HG03342 (cell line): ENCODE measurements around the gene GRPR.

Source experiments
- ATAC-seq: cut with Tn5 transposase; IDR thresholded peaks from one replicate; pipeline ENCODE4 v1.9.1; 2021; ENCODE audit warnings: mild to moderate bottlenecking, moderate library complexity; ENCODE audit not compliant: unreplicated experiment

Gene GRPR

DNA sequence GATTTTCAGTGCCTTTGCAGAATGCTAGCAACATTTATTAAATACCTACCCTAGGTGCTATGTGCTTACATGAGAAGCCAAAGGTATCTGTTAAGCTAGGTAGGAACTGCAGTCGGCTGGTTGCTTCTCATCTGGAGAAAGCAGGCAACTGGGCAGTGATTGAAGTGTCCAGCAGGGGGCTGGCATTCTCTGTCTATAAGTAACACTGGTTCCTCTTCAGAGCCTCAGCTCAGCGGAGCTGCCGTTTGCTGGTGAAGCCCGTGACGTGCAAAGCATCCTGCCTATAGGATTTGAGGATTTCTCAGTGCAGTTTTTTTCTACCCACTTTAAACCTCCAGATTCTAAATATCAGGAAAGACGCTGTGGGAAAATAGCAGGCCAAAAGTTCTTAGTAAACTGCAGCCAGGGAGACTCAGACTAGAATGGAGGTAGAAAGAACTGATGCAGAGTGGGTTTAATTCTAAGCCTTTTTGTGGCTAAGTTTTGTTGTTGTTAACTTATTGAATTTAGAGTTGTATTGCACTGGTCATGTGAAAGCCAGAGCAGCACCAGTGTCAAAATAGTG, at the start of gene GRPR:
TSS of gene GRPR (plus strand) at position 344 of the 565 bp plus-strand sequence. CDS start 389 bp downstream, outside the sequence.
- ATAC-seq, result peak; percentile 56

DNA sequence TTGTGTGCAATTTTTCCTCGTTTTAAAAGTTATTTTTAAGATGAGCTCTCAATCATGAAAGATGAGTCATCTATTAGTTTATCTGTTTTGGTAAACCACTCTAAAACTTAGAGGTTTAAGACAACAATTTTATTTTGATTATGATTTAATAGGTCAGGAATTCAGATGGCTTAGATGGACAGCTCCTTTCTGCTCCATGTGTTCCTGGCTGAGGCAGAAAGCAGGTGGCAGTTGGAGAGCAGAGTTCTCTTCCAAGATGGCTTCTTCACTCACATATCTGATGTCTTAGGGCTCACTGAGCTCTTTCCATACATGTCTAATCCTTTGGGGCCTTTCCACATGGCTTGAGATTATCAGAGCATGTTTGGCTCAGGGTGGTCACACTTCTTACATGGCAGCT, 48.3 kb upstream of the GRPR start:
- ATAC-seq, result no peak

DNA sequence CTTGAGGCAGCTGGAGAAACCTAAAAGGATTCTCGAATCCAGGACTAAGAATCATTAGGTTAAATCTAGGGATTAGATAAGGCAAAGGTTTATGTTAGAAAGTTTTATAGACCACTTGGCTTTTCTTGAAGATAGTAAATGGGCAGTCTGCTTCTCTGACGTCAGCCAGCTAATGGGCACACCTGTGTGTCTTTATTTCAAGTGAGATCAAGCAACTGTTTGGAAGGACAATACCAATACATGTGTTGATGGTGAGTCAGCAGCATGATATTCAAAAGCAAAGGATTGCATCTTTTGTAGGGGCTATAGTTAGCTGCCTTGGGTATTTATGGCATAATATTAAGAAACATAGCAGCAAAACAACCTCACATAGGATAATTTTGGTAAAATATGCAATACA, 46.5 kb upstream of the GRPR start:
- ATAC-seq, result no peak

DNA sequence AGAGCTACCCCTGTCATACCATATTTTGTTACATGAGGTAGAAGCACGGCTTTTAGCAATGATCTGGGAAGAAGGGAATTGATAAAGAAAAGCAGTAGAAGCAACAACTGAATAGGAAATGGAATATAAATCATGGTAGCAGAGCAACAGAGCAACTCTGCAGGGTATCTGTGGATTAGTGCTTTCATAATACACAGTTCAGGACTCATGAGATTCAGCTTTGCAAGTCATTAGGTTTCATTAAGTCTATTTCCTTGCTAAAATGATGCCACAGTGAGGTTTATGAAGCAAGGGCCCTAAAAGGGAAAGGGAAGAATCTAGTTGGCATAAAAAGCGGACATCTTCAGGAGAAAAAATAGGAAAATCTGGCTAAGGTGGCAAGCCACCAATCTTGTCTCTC, 45.6 kb upstream of the GRPR start:
- no peak for ATAC-seq

DNA sequence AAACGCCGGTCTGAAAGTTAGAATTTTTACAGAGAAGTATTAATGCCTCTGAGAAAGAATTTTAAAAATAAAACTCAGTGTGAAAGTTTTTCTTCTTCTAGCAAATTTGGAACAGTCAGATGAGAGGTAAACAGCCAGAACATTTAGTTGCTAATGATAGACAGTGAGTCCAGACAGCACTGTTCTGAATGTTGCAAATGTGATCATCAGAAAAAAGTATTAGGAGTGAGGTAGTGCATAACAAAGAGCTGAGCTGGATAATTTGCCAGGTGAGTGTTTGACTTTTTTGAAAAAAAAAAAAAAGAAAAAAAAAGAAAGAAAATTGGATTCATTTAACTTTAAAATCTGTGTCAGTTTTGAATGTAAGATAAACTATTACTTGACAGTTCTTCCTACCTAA, 42.0 kb upstream of the GRPR start:
- ATAC-seq, result no peak

DNA sequence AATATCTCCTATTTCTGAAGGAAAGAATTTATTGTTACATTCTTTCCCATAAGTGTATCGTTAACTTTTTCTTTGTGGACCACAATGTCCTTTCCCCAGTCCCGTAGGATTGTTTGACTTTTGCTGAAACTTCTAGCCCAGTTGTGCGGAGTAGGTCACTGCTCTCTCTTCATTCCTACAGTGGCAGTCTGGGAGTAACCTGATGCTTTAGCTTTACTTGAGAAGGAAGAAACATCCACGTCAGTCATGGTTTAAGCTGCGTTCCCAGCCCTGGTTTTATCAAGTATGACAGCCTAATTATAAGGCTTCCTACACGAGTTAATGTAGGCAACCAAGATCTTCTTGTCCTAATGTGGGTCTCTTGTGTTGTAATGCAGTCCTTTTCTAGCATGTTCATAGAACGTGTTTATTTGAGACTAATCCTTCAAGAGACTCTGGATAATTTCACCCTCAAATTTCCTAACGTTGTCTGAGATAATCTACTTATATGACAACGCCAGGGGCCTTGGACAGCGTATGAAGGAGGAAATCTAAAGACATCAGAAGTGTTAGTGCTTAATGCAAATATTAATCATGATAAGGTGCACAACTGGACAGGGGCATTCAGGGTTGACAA, 40.8 kb upstream of the GRPR start:
- no peak for ATAC-seq

DNA sequence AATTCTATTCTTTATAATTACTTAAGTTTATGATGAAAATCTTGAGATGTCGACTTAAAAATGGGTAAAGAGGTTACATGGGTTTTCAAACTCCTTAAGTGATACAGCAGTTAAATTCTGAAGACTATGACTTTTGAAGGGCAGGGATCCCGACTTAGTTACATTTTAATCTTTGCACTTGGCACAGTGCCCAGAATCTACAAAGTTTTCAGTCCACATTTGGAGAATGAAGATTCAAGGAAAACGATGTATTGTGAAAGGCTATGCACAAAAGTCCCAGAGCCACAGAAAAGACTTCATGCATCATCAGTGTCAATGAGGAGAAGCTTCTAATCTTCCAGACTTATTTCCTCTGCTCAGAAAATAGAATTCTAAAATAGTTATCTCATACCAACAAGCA, 36.3 kb upstream of the GRPR start:
- no peak for ATAC-seq

DNA sequence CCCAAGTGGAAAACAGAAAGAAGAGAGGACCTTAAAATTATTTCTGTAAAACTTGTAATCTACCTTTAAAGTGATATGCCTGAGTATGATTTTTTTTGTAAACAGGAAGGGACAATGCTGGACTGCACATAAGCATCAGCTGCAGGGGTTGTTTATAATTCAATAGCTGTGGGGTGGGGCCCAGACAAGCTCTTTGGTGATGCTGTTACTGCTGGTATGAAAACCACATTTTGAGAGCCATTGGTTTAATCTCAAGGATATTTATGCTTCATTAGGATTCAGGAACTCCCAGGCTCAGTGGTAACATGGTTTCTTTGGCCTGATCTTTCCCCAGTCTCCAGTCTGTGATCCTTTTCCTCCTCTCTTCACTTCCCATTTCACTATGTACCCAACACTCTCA, 34.3 kb upstream of the GRPR start:
- no peak for ATAC-seq

DNA sequence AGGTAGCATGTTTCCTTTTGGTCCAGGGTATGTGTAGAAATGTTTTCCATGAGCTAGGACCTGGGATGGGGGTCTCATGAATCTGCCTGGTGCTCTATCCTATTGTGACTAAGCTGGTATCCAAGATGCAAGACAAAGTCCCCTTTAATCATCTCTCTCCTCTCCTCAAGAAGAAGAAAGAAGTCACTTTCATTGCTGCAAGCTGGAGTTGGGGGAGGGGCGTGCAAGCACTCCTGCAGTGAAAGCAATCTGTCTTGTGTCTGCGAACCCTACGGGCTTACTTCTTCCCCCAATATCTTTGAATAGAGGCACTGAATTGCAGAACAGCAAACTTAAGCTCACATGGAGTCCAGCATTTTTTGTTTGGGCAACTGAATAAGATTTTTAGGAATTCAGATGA, 27.2 kb upstream of the GRPR start:
- no peak for ATAC-seq

DNA sequence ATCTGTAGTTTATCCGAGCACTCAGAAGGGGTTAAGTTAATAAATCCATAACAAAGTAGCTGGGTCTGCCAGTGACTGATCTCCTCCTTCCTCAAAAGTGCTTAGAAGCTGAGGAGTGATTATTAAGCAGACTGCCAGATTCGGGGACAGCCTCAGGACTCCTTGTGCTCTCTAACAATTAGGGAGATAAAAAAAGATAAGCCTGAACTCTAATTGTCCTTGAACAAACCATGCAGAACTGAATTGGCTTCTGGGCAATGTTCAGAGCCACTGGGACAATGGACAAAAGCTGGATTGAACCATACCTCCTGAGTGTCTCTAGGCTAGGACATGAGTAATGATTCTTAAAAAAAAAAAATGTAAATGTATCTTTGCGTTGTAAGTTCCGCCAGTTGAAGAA, 22.7 kb upstream of the GRPR start:
- ATAC-seq, result no peak

DNA sequence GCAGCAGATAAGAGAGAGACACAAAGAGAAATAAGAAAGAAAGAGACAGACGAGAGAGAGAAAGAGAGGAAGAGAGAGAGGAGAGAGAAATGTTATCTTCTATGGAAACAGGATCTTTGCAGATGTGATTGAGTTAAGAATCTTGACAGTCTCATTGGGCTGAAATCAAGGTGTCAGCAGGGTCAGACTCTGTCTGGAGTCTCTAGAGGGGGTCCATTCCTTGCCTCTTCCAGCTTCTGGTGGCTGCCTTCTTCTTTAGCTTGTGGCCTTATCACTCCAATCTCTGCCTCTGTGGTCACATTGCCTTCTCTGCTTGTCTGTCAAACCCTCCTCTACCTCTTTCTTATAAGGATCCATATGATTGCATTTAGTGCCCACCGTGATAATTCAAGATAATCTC, 21.8 kb upstream of the GRPR start:
- ATAC-seq, result no peak

DNA sequence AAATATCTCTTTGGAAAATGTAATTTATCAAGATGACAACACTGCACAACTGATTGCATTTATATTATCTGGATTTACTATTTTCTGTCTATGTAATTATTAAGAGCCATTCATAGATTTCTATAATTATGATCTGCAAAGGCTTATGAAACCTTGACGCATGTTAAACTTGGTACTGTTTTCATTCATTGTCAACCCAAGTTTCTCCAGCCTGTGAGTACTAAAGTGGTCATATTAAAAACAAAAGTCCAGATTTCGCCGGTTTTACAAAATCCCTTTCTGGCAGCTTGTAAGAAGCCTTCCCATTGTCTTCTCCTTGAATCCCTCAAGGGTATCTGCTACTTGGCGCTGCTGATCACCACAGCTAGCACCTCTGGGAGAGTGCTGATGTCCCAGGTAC, 19.7 kb upstream of the GRPR start:
- no peak for ATAC-seq

DNA sequence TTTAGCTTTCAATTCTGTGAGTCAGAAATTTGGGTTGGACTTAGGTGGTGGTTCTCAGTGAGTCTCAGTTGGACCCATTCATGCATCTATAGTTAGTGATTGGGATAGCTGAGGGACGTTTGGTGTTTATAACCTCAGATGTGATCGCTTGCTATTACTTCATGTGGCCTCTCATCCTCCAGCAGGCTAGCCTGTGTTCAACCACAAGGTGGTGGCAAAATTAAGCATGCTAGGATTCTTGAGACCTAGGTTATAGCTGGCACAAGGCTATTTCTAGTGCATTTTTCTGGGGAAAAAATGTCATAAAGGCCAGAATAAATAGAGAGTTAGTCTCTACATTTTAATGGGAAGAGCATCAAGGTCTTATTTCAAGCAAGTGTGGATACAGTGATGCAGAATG, 10.9 kb upstream of the GRPR start:
- ATAC-seq, result no peak

DNA sequence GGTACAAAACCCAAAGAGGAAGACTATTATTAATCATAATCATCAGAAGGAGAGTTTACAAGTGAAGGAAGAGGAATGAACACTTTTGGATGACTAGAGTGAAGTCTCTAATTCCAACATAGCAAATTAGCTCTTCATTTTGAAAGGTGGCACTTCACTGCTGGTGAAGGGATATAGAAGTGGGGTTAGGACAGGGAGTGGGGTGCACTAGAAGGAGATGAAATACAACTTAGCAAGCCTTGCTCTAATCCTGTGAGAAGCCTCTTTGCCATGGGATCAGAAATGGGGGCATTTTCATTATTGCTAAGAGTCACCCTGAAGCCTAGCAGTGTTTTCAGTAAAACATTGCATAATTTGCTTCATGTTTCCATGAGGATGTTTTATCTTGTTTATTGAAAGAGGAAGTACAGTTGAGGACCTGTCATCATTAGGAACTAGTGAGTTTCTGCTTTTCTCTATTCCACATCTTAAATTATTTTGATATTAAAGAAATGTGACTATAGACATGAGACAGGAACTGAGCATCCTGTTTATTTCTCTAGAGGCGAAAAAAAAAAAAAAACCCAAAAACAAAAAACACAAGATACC, 9.3 kb upstream of the GRPR start:
- ATAC-seq, result peak; percentile 49

DNA sequence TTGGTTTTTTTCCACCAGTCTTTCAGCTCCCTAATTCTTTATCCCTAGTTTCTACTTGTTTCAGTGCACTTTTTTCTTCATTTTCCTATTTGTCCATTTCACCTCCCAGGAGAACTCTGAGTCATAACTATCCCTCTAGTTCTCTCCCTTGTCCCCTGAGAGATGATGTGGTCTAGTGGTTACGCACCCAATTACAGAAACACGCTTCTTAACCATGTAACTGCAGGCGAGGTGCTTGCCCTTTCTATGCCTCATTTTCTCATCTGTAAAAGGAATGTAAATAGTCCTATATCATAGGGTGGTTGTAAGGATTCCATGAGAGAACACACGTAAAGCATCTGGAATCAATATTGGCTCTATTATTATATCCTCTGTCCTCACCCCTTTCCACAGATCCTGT, 8.8 kb upstream of the GRPR start:
- ATAC-seq, result no peak

DNA sequence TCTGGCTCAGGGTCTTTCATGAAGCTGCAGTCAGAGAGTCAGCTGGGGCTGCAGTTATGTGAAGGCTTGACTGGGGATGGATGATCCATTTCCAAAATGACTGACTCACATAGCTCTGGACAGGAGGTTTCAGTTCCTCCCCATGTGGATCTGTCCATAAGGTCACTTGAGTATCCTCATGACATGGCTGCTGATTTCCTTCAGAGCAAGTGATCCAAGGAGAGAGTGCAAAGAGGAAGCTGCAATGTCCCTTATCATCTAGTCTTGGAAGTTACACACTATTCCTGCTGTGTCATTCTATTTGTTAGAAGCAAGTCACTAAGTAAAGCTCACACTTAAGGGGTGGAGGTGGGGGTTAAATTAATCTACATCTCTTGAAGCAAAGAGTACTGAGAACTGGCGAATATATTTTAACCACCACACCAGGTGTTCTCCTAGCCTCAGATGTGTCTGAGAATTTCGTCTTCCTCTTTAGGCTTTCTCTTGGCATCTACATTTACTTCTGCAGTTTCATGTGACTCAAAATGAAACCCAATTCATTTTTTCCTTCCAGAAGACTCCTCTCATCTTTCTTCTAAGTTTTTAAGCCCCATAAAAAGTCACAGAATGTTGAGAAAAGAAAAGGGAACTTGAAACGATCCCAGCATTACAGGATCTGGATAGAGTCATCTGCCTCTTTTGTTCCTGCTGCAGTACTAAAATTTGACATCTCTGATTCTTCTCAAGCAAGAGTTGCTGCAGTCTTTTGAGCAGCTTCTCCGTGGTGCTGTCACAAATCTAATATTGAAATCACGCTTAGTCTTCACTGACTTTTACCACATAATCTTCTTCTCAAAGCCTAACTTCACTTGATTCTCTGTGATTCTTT, 3.8 kb upstream of the GRPR start:
- peak; percentile 85 for ATAC-seq

DNA sequence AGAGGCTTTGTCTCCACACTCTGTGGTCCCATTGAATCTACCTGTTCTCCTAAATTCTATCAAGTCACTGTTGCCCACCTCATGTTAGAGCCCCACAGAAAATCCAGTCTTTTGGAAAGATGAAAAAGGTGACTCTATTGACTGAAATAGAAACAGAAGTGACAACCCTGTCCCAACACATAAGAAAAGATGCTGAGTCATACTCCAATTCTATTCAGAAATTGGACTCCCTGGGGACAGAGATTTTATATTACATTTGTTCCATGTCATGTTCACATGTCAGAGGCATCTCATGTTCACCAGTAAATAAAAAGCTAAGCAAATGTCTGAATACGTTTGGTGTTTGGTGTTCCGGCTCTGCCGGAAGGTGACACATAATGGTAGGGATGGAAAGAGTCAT, 2.9 kb upstream of the GRPR start:
- no peak for ATAC-seq

DNA sequence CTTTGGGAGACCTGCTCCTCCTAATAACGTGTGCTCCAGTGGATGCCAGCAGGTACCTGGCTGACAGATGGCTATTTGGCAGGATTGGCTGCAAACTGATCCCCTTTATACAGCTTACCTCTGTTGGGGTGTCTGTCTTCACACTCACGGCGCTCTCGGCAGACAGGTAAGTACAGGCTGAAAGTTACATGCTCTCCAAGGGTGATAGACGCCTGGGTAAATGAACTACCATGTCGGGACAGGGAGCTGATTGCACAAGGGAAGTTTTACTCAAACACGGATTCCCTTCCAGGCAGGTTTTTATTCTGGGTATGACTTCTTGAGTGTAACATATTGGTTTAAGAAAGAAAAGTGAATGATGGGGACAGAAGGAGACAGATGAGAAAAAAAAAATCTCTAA, 836 bp downstream of the GRPR start:
- no peak for ATAC-seq

DNA sequence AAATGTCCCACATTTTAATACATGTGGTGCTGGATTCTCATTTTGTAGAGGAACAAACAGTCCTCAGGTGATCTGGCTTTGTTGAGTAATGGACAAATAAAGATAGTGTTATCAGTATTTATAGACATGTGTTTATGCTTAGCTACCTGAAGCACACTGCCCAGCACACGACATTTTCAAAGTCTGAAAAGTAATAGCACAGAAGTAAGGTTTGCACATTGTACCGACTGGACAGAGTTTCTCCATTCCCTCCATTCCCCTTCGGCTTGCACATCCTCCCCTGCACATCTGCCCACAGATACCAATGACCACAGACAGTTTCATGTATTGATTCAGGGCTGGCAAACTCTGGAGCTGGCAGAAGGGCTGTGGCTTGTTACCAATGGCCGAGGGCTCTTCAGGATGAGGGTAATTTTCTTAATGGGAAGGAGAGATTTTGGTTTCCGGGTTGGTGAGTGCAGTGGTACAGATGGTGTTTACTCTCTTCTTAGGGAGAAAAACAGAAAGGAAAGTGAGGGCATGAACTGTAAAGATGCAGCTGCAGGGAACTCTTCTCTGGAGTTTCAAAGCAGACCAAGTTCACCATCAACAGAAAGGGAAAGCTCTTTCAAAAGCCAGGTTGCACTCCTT, 2.3 kb downstream of the GRPR start:
- ATAC-seq, result no peak

DNA sequence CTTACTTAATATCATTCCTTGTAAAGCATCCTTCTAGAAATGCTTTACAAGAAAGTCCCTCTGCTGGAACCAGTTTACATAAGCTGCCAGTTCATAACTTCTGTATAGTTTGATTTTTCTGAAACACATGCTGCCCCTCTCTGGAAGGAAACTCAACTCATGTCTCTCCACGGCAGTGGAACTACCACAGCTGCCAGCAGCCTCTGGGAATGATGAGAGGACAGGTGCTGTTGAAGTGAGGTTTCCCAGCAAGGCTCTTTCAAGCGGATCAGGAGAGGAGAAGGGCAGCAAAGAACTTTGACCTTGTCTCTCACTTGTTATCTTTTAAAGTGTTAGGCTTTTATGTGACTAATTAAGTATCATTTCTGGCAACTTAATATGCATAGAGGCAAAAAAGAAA, 7.3 kb downstream of the GRPR start:
- ATAC-seq, result no peak

DNA sequence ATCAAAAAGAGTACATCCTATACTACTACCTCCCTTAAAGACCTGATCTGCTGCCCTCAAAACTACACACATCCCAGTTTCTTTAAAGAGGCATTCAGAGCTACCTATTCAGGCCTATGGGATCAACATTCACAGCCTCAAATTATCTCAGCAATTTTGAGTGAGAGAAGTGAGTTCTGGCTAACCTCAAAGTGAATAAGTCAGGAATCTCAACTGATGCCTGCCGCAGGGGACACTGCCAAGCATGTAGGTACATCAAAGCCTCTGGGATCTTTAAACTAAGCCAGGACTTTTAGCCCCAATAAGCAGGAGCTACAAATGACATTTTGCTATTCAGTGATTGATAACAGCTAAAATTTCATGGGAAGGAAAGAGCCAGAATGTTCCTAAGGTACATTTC, 11.6 kb downstream of the GRPR start:
- ATAC-seq, result no peak
